NCI-H1694 (cell line): ENCODE measurements around the gene UPK3B.
"Not testable (repeated sequence)": the region's sequence is repeated elsewhere in the genome, so short reads cannot be mapped to it uniquely, and the experiment has no call there.

Experiments used
- DNase-seq: peaks from one replicate; lab custom pipeline; 2025; lab: John Stamatoyannopoulos, UW

The UPK3B gene

GRCh38 chr7:76492139-76492538, 18.2 kb upstream of the UPK3B start:
- DNase-seq = not testable (repeated sequence)

DNA sequence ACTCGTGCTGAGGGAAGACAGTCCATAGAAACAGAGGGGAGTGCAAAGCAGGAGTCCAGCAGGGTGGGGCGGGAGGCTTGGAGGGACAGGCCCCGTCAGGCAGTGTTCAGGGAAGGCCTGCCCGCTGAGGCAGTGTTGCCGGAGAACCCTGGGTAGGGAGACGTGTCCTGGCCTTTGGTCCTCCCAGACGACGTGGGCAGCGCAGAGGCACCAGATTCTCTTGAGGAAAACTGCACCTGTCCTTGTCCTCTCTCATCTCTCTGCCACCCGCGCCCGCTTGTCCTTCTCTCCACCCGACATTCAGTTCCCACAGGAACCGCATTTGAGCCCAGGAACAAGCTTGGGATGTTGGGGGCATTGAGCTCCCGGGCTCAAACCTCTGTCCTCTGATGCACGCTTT, 14.6 kb upstream of the UPK3B start:
- DNase-seq = not testable (repeated sequence)

DNA sequence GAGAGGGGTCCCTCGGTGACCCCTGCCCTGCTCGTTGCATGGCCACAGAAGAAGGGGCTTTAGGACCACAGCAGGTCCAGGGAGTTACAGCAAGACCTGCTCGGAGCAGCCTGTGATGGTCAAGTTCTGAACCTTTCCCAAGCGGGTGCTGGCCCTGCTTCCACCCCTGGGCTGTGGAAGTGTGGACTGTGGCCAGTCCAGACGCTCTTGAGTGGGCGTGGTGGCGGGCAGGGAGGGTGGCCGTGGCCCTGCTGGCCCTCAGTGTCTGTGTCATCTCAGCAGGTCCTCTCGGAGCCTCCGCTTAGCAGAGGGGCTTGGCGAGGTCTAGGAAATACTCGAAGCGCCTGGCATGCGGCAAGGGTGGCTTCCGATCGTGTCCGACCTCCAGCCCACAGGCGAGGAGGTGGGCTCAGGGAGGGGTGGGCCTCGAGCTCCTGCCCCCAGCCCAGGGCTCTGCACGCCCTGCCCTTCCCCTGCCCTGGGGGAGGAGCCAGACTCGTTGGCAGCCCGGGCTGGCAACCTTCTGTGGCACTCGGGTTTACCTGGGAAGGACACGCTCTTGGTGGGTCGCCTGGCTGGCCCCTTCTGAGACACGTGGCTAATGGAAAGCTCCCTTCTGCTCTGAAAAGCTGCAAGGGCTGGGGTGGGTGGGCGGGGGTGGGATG, 12.3 kb upstream of the UPK3B start:
- not testable (repeated sequence) for DNase-seq

- not testable (repeated sequence) for DNase-seq
Measured at GRCh38 chr7:76498583-76499200, 11.7 kb upstream of the UPK3B start.

DNA sequence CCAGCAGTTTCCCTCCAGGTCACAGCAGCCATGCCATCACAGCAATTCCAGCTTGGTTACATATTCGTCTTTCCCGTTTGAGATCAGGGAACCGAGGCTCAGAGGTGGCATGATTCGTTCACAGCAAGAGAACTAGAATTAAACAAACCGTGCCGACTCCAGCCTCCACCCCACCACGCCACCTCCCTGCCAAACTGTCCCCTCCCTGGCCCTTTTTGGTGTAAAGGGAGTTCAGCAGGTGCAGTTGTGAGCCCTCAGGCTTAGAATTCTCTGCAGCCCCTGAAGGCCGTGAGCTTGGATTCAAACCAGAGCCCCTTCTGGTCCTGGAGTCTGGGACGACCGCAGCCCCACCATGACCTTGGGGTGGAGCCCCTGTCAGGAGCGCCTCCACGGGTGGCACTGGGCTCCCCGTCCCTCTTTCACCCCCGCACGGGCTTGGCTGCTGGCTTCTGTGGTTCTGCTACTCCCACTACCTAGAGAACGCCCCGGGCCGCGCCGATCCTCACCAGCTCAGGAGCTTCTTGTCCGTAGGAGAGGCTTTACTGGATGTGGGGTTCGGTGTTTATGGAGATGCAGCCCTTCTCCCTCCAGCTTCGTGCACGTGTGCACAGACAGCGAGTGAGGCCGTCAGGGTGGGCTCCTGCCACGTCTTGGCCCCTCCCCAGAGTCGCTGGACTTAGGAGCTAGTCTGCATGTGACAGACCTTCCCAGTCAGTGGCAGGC, 11.0 kb upstream of the UPK3B start:
- not testable (repeated sequence) for DNase-seq

- not testable (repeated sequence) for DNase-seq
Measured at GRCh38 chr7:76499924-76500241, 10.5 kb upstream of the UPK3B start.

GRCh38 chr7:76502224-76502623, 8.1 kb upstream of the UPK3B start:
- DNase-seq = not testable (repeated sequence)

DNA sequence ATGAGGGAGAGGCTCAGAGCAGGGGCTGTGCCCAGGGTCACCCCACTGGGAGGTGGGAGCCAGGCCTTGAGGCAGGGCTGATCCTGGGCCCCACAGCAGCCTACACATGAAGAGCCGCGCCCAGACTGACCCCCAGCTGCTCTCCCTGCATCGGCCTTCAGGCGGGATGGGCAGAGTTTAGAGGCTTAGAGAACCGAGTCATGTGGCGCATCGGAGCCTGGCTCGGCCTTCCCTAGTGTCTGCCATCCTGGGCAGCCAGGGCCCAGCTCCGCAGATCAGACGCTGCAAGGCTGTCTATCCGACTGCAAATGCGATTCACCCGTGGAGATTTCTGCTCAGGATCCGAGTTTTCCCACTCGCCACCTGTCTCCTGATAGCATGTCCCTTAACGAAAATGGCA, 7.5 kb upstream of the UPK3B start:
- not testable (repeated sequence) for DNase-seq

DNA sequence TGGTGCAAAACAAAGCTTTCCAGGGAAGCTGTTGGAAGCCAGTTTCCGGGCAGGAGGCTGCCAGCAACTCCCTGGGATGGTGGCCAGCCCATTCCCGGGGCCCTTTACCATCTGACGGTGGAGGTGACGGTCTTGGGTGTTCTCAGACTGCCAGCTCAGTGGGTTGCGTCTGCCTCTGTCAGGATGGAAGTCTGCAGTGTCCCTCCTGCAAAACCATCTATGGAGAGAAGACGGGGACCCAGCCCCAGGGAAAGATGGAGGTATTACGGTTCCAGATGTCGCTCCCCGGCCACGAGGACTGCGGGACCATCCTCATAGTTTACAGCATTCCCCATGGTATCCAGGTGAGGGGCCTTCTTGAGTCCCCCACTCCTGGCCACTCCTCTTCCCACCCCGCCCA, 7.1 kb upstream of the UPK3B start:
- DNase-seq = not testable (repeated sequence)

GRCh38 chr7:76504351-76505167, 5.8 kb upstream of the UPK3B start:
- not testable (repeated sequence) for DNase-seq

GRCh38 chr7:76505168-76506080, 4.9 kb upstream of the UPK3B start:
- no peak for DNase-seq

- no peak for DNase-seq
Measured at GRCh38 chr7:76506081-76506440, 4.3 kb upstream of the UPK3B start.

- not testable (repeated sequence) for DNase-seq
Measured at GRCh38 chr7:76506643-76507042, 3.7 kb upstream of the UPK3B start.

GRCh38 chr7:76507723-76508406, 2.5 kb upstream of the UPK3B start:
- no peak for DNase-seq

DNA sequence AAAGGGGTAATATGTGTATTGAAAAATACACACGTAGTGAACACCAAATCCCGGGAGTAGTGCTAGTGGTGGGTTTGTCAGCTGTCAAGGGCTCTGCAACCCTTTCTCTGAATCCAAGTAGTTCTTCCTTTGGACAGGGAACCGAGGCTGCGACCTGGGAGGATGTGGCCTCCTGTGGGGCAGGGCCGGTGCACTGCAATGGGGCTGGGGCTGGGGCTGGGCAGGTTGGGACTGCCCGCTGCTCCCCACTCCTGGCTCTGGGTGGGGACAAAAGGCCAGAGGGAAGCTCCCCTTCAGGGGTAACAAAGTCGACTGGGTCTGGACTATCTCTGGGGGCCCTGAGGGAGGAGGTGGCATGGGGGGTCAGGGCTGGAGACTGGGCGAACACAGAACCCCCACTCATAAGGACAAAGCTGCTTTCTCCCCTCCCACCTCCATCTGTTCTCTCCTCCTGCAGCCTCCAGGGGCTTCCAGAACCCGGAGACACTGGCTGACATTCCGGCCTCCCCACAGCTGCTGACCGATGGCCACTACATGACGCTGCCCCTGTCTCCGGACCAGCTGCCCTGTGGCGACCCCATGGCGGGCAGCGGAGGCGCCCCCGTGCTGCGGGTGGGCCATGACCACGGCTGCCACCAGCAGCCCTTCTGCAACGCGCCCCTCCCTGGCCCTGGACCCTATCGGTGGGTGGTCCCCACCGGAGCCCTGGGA, 1.0 kb downstream of the UPK3B start:
- not testable (repeated sequence) for DNase-seq

GRCh38 chr7:76511911-76512885, 1.8 kb downstream of the UPK3B start:
- not testable (repeated sequence) for DNase-seq

GRCh38 chr7:76512941-76513816, 2.8 kb downstream of the UPK3B start:
- DNase-seq = no peak
